ENCODE data around the gene TMSB4X. TPM values are rescaled to one million over a fixed set of nuclear protein-coding genes. Genes with fewer than 3 reads are reported as not detected.

TMSB4X gene
- 4,229 and 5,294 TPM in 2 replicates for total RNA-seq

GRCh38 chrX:12974796-12975669, at the start of gene TMSB4X:
Gene TMSB4X, plus strand, starts transcription at chrX:12975110.

Other genes starting within 250 kb of the TMSB4X start
- gene PRPS2, start 183.7 kb upstream of the TMSB4X start, total RNA-seq, result 40.3 and 50.6 TPM in 2 replicates
- gene TLR7, start 108.0 kb upstream of the TMSB4X start, total RNA-seq, result not detected in 2 replicates
- not detected in 2 replicates for gene TLR8, start 68.5 kb upstream of the TMSB4X start, total RNA-seq
- 0.50 TPM in 1 of 2 replicates, not detected in the other for gene FAM9C, start 69.5 kb downstream of the TMSB4X start, total RNA-seq